NCI-H345 treated with DMSO at 0.1 percent for 48 hours (cell line): ENCODE measurements around the gene RCN1.
"Not testable (repeated sequence)": the region's sequence is repeated elsewhere in the genome, so short reads cannot be mapped to it uniquely, and the experiment has no call there.

Experiments used
- DNase-seq: peaks from one replicate; lab custom pipeline; 2025; ENCODE audit not compliant: unreplicated experiment; lab: John Stamatoyannopoulos, UW

Gene RCN1

GRCh38 chr11:32109592-32109991, 18.7 kb downstream of the RCN1 start:
- no peak for DNase-seq

GRCh38 chr11:32110795-32111194, 19.9 kb downstream of the RCN1 start:
- DNase-seq: no peak

DNA sequence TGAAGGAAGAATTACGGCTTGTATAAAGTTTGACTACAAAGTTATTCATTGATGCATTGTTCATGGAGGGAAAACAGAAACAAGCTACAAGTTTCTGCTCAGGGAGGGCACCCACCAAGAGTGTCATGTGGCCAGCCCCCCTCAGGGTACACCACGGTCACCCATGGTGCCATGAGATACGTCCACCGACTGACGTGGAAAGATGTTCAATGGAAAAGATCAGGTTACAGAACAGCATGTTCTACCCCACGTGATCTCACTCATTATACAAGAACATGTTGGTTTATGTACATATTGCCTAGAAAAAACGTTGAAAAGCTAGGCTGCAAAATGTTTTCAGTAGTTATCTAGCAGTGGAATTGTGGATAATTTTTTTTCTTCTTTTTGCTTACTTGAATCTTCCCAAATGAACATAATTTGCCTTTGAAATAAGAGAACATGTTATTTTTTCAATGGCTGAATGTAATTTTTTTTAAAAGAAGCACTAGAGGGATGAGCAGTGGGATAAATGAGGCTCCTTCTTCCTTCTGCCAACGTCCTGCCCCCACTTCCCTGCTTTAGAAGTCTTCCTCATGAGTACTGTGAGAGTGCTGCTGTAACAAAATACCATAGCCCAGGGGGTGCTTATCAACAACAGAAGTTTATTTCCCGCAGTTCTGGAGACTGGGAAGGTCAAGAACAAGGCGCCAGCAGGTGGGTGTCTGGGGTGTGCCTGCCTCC, 22.5 kb downstream of the RCN1 start:
- no peak for DNase-seq

GRCh38 chr11:32113920-32114203, 23.0 kb downstream of the RCN1 start:
- no peak for DNase-seq

- no peak for DNase-seq
Observed at GRCh38 chr11:32115446-32115845, 24.6 kb downstream of the RCN1 start.

- DNase-seq: no peak
Observed at GRCh38 chr11:32116668-32117067, 25.8 kb downstream of the RCN1 start.

DNA sequence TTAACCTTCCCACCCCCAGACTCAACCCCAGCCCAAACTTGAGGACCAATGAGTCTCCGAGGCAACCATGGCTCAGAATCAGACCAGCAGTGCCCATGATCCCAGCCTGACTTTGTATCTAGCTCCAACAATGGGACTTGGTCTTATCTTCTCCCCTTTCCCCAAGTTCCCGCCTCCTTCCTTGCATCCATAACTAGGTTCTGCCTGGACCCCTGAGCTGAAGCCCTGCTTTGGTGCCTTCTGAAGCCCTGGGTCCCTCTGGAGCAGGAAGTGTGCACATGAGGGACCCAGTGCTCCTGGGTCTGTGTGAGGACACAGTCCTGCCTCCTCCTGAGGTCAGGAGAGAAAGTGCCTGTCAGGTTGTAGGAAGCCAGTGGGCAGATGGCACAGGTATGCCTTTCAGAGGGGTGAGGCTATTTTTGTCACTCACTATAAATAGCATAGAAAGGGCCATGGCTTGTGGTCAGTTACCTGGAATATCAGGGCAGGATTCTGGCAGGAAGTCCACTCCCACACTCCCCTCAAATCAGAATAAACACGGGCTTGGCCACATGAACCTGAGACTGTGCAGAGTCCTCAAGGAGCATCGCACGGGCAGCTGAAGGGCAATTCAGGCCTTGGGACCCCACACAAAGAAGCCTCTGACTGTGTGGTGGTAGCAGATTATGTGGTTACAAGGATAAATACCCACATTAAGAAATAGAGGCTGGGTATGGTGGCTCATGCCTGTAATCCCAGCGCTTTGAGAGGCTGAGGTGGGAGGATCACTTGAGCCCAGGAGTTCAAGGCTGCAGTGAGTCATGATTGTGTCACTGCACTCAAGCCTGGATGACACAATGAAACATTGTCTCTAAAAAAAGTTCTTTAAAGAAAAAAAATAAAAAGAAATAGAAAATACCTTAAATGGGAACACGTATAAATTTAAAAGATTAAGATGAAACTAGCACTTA, 27.4 kb downstream of the RCN1 start:
- no peak for DNase-seq

DNA sequence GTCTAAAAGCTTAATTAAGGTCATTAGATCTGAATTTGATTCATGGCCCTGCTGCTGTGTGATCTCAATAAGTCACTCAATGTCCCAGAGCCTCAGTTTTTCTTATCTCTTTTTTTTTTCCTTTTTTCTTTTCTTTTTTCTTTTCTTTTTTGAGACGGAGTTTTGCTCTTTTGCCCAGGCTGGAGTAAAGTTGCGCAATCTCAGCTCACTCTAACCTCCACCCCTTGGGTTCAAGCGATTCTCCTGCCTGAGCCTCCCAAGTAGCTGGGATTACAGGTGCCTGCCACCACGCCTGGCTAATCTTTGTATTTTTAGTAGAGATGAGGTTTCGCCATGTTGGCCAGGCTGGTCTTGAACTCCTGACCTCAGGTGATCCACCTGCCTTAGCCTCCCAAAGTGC, 28.3 kb downstream of the RCN1 start:
- not testable (repeated sequence) for DNase-seq

DNA sequence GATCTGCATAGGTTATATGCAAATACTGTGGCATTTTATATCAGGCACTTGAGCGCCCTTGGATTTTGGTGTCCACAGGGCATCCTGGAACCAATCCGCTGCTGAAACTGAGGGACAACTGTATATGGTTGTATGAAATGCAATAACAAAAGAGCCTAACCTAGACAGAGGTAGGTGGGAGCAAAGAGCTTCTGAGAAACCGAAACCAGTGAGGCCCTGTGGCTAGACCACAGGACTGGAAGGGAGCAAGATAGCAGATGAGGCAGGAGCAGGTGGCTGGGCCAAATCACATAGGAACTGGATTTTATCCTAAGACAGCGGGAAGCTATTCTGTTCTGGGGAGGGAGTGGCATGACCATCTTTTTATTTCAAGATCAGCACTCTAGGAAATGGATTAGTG, 30.1 kb downstream of the RCN1 start:
- DNase-seq: no peak

GRCh38 chr11:32122200-32122599, 31.3 kb downstream of the RCN1 start:
- no peak for DNase-seq

- no peak for DNase-seq
Observed at GRCh38 chr11:32131321-32131720, 40.4 kb downstream of the RCN1 start.

DNA sequence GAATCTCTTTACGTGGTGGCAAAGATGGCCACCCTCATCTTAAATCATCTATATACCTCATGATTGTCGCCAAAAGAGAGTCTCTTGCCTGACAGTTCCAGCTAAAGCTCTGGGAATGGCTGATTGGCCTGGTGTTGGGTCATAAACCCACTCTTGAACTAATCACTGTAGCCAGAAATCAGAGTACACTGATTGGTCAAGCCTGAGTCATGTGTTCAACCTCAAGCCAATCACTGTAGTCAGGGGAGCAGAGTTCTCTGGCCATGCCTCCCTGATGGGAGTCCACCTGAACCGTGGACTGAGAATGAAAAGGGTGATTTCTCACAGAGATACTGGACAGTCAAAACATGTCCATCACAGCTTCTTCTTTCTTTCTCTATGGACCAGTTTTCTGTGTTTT, 45.8 kb downstream of the RCN1 start:
- DNase-seq: no peak

- no peak for DNase-seq
Observed at GRCh38 chr11:32137263-32137662, 46.4 kb downstream of the RCN1 start.

- no peak for DNase-seq
Observed at GRCh38 chr11:32137869-32138268, 47.0 kb downstream of the RCN1 start.

DNA sequence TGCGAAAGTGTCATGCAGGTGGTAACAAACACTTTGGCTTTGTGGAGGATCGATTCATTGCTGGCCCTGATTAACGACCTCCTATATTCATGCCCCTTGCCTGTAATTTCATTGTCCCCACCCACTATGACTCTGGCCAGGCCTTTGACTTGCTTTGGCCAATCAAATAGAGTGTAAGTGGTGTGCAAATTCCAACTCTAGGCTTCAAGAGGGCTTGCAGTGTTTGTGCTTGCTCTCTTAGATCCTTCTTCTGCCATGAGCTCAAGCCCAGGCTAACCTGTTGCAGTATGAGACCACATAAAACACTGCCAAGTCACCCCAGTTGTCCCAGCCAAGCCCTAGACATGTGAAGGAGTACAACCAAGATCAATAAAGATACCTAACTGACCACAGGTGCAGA, 48.0 kb downstream of the RCN1 start:
- no peak for DNase-seq

DNA sequence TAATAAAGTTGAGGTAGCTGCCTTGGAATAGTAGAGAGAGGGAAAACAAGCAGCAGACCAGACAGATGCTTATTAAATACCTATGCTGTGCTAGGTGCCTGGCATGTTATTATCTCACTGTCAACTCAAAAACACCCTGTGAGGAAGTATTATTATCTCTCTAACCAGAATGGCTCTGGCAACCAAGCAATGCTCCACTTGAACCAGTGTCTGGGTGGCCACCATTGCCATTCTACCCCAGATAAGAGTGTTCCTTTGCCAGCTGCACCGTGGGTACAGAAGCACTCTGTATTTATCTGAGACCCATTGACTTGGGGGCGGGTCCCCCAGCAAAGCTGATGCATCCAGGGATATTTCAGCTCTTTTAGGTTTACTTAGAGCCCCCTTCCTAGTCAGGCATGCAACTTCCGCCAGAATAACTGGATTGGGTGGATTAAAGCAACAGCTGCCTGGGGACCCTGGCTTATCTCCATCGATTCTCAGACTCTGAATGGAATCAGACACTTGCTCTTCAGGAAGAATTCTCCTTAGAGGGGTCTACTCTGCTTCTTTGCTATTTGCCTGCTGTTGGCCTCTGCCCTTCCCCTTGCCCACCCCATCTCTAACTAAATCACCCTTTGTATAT, 49.1 kb downstream of the RCN1 start:
- DNase-seq: no peak

DNA sequence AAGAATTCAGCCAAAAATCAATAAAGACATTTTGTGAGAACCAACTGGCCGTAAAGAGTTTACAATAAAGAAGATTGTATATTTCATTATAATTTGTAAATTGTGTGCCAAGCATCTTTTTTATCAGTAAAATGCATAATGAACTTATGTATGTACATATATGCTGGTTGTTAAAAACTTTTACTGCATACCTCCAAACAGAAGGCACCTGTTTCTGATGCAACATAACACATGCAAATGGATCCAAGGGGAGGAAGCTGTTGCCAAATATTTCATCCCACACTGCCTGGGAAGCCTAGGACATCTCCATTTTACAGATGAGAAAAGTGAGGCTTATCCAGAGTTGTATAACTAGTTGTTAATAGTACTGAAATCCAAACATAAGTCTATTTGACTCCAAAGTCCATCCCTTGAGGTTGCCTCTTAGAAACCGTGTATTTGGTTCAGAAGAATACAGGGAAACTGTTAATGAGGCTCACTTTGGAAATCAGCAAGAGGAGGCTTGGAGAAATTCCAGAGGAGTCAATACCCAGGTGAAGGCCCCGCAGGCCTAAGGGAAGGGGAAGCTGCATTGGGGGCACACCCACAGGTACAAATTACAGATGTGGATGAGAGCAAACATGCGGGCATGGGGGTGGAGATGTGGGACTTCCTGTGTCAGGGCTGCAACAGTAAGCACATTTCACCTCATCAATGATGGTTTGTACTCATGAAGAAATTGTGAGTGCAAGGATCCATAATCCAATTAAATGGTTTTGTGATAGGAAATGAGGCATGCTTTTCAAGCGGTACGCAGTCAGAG, 51.1 kb downstream of the RCN1 start:
- no peak for DNase-seq

GRCh38 chr11:32143378-32143777, 52.5 kb downstream of the RCN1 start:
- DNase-seq: no peak

GRCh38 chr11:32145282-32145681, 54.4 kb downstream of the RCN1 start:
- DNase-seq: no peak

DNA sequence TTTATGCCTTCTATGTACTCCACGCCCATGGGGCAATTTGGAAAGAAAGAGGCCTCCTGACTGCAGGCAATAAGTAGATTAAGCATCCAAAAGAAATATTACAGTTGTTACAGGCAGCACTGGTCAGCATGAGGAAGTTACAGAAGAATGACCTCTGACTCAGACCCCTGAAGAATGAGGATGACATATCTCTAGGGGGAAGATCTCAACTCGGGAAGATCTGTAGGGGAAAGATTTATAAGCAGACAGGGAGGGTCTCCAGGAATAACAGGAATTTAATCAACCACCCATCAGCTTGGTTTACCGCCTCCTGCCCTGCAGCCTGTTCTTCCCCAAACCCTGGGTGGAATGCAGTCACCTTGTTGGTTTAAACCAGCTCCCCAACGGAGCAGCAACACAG, 58.0 kb downstream of the RCN1 start:
- no peak for DNase-seq

GRCh38 chr11:32149748-32150147, 58.9 kb downstream of the RCN1 start:
- no peak for DNase-seq
